HK-2 (cell line): ENCODE data around the gene TARBP2.

Source experiments
- DNase-seq: peaks from one replicate; pipeline ENCODE4 v3.0.0-alpha.2; 2018; ENCODE audit not compliant: unreplicated experiment

The TARBP2 gene

GRCh38 chr12:53495903-53496751 is 5.0 kb upstream of the TARBP2 start:
- no peak for DNase-seq

- DNase-seq = no peak
These were observed 4.4 kb upstream of the TARBP2 start for GRCh38 chr12:53496752-53497032.

- no peak for DNase-seq
These were observed 3.6 kb upstream of the TARBP2 start for GRCh38 chr12:53497461-53497860.

- DNase-seq = no peak
These were observed 2.9 kb upstream of the TARBP2 start for GRCh38 chr12:53498235-53498630.

- DNase-seq = peak; percentile 63
These were observed 1.6 kb upstream of the TARBP2 start, which contains the start of gene MAP3K12 for GRCh38 chr12:53499266-53500141. Gene MAP3K12 (minus strand): TSS chr12:53499458. CDS start chr12:53487391, 12,067 bp downstream.

GRCh38 chr12:53500142-53500775 is 824 bp upstream of the TARBP2 start:
- no peak for DNase-seq

- DNase-seq = no peak
These were observed 615 bp downstream of the TARBP2 start for GRCh38 chr12:53501615-53502181.

- no peak for DNase-seq
These were observed 1.2 kb downstream of the TARBP2 start for GRCh38 chr12:53502331-53502730.

GRCh38 chr12:53502983-53503728 is 2.1 kb downstream of the TARBP2 start:
- no peak for DNase-seq

GRCh38 chr12:53504004-53504920 is 3.2 kb downstream of the TARBP2 start:
- no peak for DNase-seq

- peak; percentile 37 for DNase-seq
These were observed 4.0 kb downstream of the TARBP2 start for GRCh38 chr12:53505086-53505485.

- DNase-seq = no peak
These were observed 4.7 kb downstream of the TARBP2 start for GRCh38 chr12:53505555-53506449.

GRCh38 chr12:53506450-53506785 is 5.3 kb downstream of the TARBP2 start:
- DNase-seq = no peak

GRCh38 chr12:53506881-53507602 is 6.0 kb downstream of the TARBP2 start, which contains the start of gene NPFF:
Gene NPFF (minus strand): TSS chr12:53507484. CDS start chr12:53507474, 10 bp downstream.
- no peak for DNase-seq

GRCh38 chr12:53507603-53507885 is 6.5 kb downstream of the TARBP2 start:
- no peak for DNase-seq

GRCh38 chr12:53508534-53509170 is 7.6 kb downstream of the TARBP2 start:
- DNase-seq = peak; percentile 84

- no peak for DNase-seq
These were observed 9.2 kb downstream of the TARBP2 start for GRCh38 chr12:53510181-53510812.
